Measurements from ENCODE around the gene GCNT4. TPM values are rescaled to one million over a fixed set of nuclear protein-coding genes. Genes with fewer than 3 reads are reported as not detected.

Gene GCNT4
- total RNA-seq, 1 experiment from 2014 or later = 4.1 TPM

DNA sequence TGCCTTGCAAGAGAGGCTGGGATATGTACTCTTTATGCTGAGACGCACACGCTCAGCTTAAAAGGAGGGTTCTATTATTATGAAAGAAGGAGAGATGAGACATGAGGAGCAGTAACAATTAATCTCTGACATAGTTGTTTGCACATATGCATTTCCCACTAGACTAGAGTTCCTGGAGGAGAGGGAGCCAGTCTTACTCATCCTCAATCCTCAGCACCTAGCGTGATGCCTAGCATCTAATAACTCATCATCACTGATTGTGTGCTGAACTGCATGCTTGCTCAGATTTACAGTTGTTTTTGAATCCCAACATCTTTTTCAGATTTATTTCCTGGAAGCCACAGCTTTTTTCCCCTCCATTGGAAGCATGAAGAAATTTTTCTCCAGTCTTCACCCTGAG, 35.5 kb downstream of the GCNT4 start:
- Histone ChIP-seq H3K27me3 (ENCODE audit: control insufficient read depth, insufficient read depth, low read length) (no peaks in the 10 kb centered on the region), H3K36me3 (replicated peaks; ENCODE audit: control insufficient read depth, insufficient read depth, low read length) (no peaks in the 10 kb centered on the region), H3K4me3 (ENCODE audit: insufficient read depth, low read depth, low read length) (no peak overlapping the region)
- no peak for DNase-seq

GRCh38 chr5:75012748-75013147, 39.6 kb downstream of the GCNT4 start:
- H3K36me3 ChIP-seq (replicated peaks; ENCODE audit: control insufficient read depth, insufficient read depth, low read length) = no peaks in the 10 kb centered on the region
- DNase-seq = no peak
- H3K27me3 ChIP-seq (ENCODE audit: control insufficient read depth, insufficient read depth, low read length) = no peaks in the 10 kb centered on the region
- H3K4me3 ChIP-seq (ENCODE audit: insufficient read depth, low read depth, low read length) = no peak overlapping the region

- no peaks in the 10 kb centered on the region for H3K36me3 ChIP-seq (replicated peaks; ENCODE audit: control insufficient read depth, insufficient read depth, low read length)
- no peaks in the 10 kb centered on the region for H3K27me3 ChIP-seq (ENCODE audit: control insufficient read depth, insufficient read depth, low read length)
- no peak for DNase-seq
- no peak overlapping the region for H3K4me3 ChIP-seq (ENCODE audit: insufficient read depth, low read depth, low read length)
Observed at GRCh38 chr5:75010838-75011237, 41.5 kb downstream of the GCNT4 start.

GRCh38 chr5:75009556-75010345, 42.6 kb downstream of the GCNT4 start:
- DNase-seq = no peak
- H3K27me3 ChIP-seq (ENCODE audit: control insufficient read depth, insufficient read depth, low read length) = no peaks in the 10 kb centered on the region
- no peaks in the 10 kb centered on the region for H3K36me3 ChIP-seq (replicated peaks; ENCODE audit: control insufficient read depth, insufficient read depth, low read length)
- no peak overlapping the region for H3K4me3 ChIP-seq (ENCODE audit: insufficient read depth, low read depth, low read length)

DNA sequence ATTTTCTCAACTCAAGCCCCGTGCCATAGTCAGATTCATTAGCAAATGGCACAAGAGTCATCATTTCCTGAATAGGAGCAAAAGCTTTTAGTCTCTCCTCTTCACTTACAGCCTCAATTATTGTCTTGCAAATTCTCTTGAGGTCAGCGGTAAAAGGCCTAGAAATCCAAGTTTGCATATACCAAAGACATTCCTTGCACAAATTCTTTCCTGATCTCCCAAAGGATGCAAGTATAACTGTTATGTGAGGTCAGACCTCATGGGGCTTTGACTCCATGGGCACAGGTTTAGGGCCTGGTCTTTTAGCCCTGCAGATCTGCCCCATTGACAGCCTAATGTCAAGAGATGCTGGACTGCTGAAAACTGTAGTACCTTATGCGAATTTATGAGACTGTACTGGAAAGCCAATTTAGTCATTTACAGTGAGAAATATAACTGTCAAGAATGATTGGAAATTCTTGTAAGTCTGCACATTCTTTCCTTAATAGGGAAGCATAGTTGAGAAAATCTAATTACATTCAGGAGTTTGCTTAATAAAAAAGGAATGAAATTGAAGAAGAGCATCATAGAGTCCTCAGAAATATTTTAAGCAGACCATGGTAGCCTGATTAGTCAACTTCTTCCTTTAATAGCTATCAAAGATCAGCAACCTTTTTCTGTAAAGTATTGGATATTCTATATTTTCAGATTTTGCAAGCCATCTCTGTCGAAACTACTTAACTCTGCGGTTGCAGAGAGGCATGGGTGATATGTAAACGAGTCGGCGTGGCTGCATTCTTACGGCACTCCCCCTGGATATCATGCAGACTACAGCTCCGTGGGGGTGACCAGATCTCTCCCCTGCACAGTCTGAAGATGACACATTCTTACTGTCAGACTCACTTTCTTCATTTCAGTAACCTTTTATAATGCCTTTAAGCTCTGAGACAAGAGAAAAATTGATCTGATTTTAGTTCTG, 45.2 kb downstream of the GCNT4 start:
- Histone ChIP-seq H3K36me3 (replicated peaks; ENCODE audit: control insufficient read depth, insufficient read depth, low read length) (no peaks in the 10 kb centered on the region), H3K4me3 (ENCODE audit: insufficient read depth, low read depth, low read length) (no peak overlapping the region), H3K27me3 (ENCODE audit: control insufficient read depth, insufficient read depth, low read length) (no peaks in the 10 kb centered on the region)
- DNase-seq = no peak

GRCh38 chr5:75005561-75005960, 46.8 kb downstream of the GCNT4 start:
- H3K27me3 ChIP-seq (ENCODE audit: control insufficient read depth, insufficient read depth, low read length) = no peaks in the 10 kb centered on the region
- DNase-seq = no peak

More at GRCh38 chr5:75005561-75005960, 46.8 kb downstream of the GCNT4 start:
- no peak overlapping the region for H3K4me3 ChIP-seq (ENCODE audit: insufficient read depth, low read depth, low read length)
- no peaks in the 10 kb centered on the region for H3K36me3 ChIP-seq (replicated peaks; ENCODE audit: control insufficient read depth, insufficient read depth, low read length)

Other genes with a start within 250 kb of the GCNT4 start
- 37.6 and 51.1 TPM in 2 replicates for gene FAM169A, start 186.2 kb downstream of the GCNT4 start, total RNA-seq (2014; rRNA removed; shearing (Covaris generic))
- 0.11 TPM in 1 of 2 replicates, not detected in the other for gene ANKRD31, start 184.3 kb upstream of the GCNT4 start, total RNA-seq (2014; rRNA removed; shearing (Covaris generic))

Measured in H7 (cell line).